Endothelial cell of umbilical vein (primary cell): ENCODE results near the gene RC3H1. TPM values are rescaled to one million over a fixed set of nuclear protein-coding genes. Genes with fewer than 3 reads are reported as not detected.

Source experiments
- BruUV-seq: library from RNA; stranded (reverse); fragments of 400-500 nt; replicated peaks from 2 replicates; lab custom pipeline; 2021; lab: Mats Ljungman, UMichigan
- CTCF ChIA-PET: fragments of 300-600, 350-600 bp; sonication (Branson Sonifier 250); formaldehyde crosslinking; loops from one replicate; lab custom pipeline; 2021; ENCODE audit warnings: antibody characterized with exemption, inconsistent platforms; lab: Charles Lee
- POLR2A ChIA-PET: fragments of 300-600, 350-600 bp; sonication (Branson Sonifier 250); formaldehyde crosslinking; loops from one replicate; lab custom pipeline; 2021; ENCODE audit warnings: antibody characterized with exemption, inconsistent platforms; lab: Charles Lee
- DNase-seq: peaks from one replicate; pipeline ENCODE4 v3.0.0-alpha.2; 2011; ENCODE audit warnings: low read depth, low spot score
- FAIRE-seq: peaks from 2 replicates; lab custom pipeline; 2011; peaks lifted over from hg19 to GRCh38; lab: Jason Lieb, UNC
- H2AFZ ChIP-seq: 2 replicates; pipeline ENCODE4 v1.6.0; 2012; ENCODE audit warnings: low read depth, low read length, control low read depth, inconsistent platforms
- H3K27ac ChIP-seq: 2 replicates; pipeline ENCODE4 v1.5.1; 2011; ENCODE audit warnings: low read depth, mild to moderate bottlenecking, control low read depth, low read length, moderate library complexity; ENCODE audit not compliant: insufficient read depth
- H3K27me3 ChIP-seq, 2 experiments: 2 replicates each; pipeline versions ENCODE4 v1.6.0 to v1.6.1; 2011; ENCODE audit warnings: low read length in 2 of 2, mixed read lengths in 1 of 2; ENCODE audit not compliant: control insufficient read depth in 2 of 2, insufficient read depth in 2 of 2
- H3K36me3 ChIP-seq, 2 experiments: 2 replicates in 1 of 2; 3 replicates in 1 of 2; pipeline ENCODE4 v1.5.1; 2011; ENCODE audit warnings: low read length in 2 of 2, mild to moderate bottlenecking in 1 of 2, moderate library complexity in 1 of 2; ENCODE audit not compliant: control insufficient read depth in 2 of 2, insufficient read depth in 2 of 2; ENCODE audit errors: extremely low read depth in 1 of 2
- H3K4me1 ChIP-seq: 3 replicates; pipeline ENCODE4 v1.5.1; 2011; ENCODE audit warnings: mild to moderate bottlenecking, low read length; ENCODE audit not compliant: control insufficient read depth, insufficient read depth; ENCODE audit errors: extremely low read depth
- H3K4me2 ChIP-seq: 2 replicates; pipeline ENCODE4 v1.6.1; 2011; ENCODE audit warnings: low read length, control low read depth, mixed read lengths; ENCODE audit not compliant: insufficient read depth
- H3K4me3 ChIP-seq, 3 experiments: fragments of 200-600 bp in 1 of 3; sonication (generic), shearing (Covaris generic) in 1 of 3; replicated peaks in 1 of 3; 2 replicates each; pipeline ENCODE4 v1.5.1; 2011 to 2016; ENCODE audit warnings: control low read depth in 3 of 3, low read length in 3 of 3, mild to moderate bottlenecking in 2 of 3, inconsistent platforms in 1 of 3, low read depth in 1 of 3, moderate library complexity in 1 of 3; ENCODE audit not compliant: insufficient read depth in 1 of 3
- H3K79me2 ChIP-seq: 2 replicates; pipeline ENCODE4 v1.6.0; 2012; ENCODE audit warnings: low read length, inconsistent platforms; ENCODE audit not compliant: control insufficient read depth, insufficient read depth
- H3K9ac ChIP-seq: replicated peaks from 2 replicates; pipeline ENCODE3; 2011; ENCODE audit warnings: low read length, control low read depth; ENCODE audit not compliant: insufficient read depth; ENCODE audit errors: extremely low read depth
- H3K9me1 ChIP-seq: replicated peaks from 3 replicates; pipeline ENCODE4 v1.6.0; 2011; ENCODE audit warnings: mild to moderate bottlenecking, low read length; ENCODE audit not compliant: control insufficient read depth, insufficient read depth; ENCODE audit errors: extremely low read depth
- H3K9me3 ChIP-seq: replicated peaks from 2 replicates; pipeline ENCODE4 v1.5.1; 2012; ENCODE audit warnings: low read length, inconsistent platforms; ENCODE audit not compliant: control insufficient read depth, insufficient read depth
- H4K20me1 ChIP-seq: replicated peaks from 2 replicates; pipeline ENCODE3; 2011; ENCODE audit warnings: mild to moderate bottlenecking, low read length; ENCODE audit not compliant: control insufficient read depth, insufficient read depth; ENCODE audit errors: extremely low read depth
- EZH2 ChIP-seq: IDR thresholded peaks from 2 replicates; pipeline ENCODE4 v1.6.1; 2012; ENCODE audit warnings: borderline replicate concordance, low read depth, mild to moderate bottlenecking, moderate library complexity, low read length, inconsistent platforms; ENCODE audit not compliant: severe bottlenecking
- FOS ChIP-seq: IDR thresholded peaks from 2 replicates; pipeline ENCODE4 v1.6.1; 2011; ENCODE audit warnings: mild to moderate bottlenecking, low read length, moderate library complexity, borderline replicate concordance; ENCODE audit not compliant: insufficient read depth
- GATA2 ChIP-seq: IDR thresholded peaks from 2 replicates; pipeline ENCODE4 v1.7.0; 2011; ENCODE audit warnings: low read depth, mild to moderate bottlenecking, moderate library complexity, mixed read lengths, low read length; ENCODE audit not compliant: insufficient read length, insufficient read depth
- JUN ChIP-seq: IDR thresholded peaks from 2 replicates; pipeline ENCODE4 v1.6.1; 2011; ENCODE audit warnings: borderline replicate concordance, low read depth; ENCODE audit not compliant: insufficient read length, insufficient read depth
- MYC ChIP-seq: IDR thresholded peaks from one replicate; pipeline ENCODE4 v1.6.1; 2011; ENCODE audit warnings: mild to moderate bottlenecking, low read depth, low read length
- POLR2A ChIP-seq: IDR thresholded peaks from 2 replicates; pipeline ENCODE4 v1.6.1; 2012; ENCODE audit warnings: low read depth, mild to moderate bottlenecking, control low read depth, low read length
- POLR2AphosphoS5 ChIP-seq: IDR thresholded peaks from 2 replicates; pipeline ENCODE4 v1.6.1; 2012; ENCODE audit warnings: low read depth, mild to moderate bottlenecking, control low read depth, low read length, moderate library complexity; ENCODE audit not compliant: insufficient read depth
- dilution Hi-C: fragments of 300-500 bp; cut with MboI; formaldehyde crosslinking; loops from one replicate; pipeline ENCODE4 v1.15.0; 2019; ENCODE audit warnings: low sequenced_read_pairs; ENCODE audit not compliant: extremely low pct_ligation_motif_present
- intact Hi-C: fragments of 100-400 bp; cut with micrococcal nuclease; formaldehyde crosslinking; loops from one replicate; pipeline ENCODE4 v1.10.0; 2022
- polyA plus RNA-seq, 4 experiments: library from polyadenylated mRNA; depleted of rRNA in 3 of 4; stranded (reverse) in 3 of 4; unstranded in 1 of 4; fragments of >200 nt; gene quantifications; 2 replicates each; pipeline versions ENCODE4 v1.2.1 to v1.2.3, GENCODE V29; 2011 to 2012; ENCODE audit warnings: missing spikeins in 1 of 4
- total RNA-seq: library from RNA; stranded (reverse); gene quantifications from 2 replicates; pipeline ENCODE4 v1.2.3, GENCODE V29; 2021
- TF ChIP-seq, protein P1 (sequence below), 2 donors: IDR thresholded peaks; 1 replicate in 1 of 2; 2 replicates in 1 of 2; pipeline ENCODE4 v1.5.1; 2011; ENCODE audit warnings: low read length in 2 of 2, mild to moderate bottlenecking in 2 of 2, moderate library complexity in 2 of 2, control low read depth in 1 of 2, inconsistent platforms in 1 of 2, low read depth in 1 of 2; ENCODE audit not compliant: insufficient read depth in 1 of 2; ENCODE audit errors: extremely low read depth in 1 of 2
- TF ChIP-seq, protein P2 (sequence below): IDR thresholded peaks from 2 replicates; pipeline ENCODE4 v1.6.1; 2011; ENCODE audit not compliant: insufficient read depth, insufficient read length

The RC3H1 gene
- total and polyA plus RNA-seq, 2 donors (not counting 3 experiments of a cell fraction or from before 2014, with no cell fraction given), result 7.0 to 41.4 TPM

DNA sequence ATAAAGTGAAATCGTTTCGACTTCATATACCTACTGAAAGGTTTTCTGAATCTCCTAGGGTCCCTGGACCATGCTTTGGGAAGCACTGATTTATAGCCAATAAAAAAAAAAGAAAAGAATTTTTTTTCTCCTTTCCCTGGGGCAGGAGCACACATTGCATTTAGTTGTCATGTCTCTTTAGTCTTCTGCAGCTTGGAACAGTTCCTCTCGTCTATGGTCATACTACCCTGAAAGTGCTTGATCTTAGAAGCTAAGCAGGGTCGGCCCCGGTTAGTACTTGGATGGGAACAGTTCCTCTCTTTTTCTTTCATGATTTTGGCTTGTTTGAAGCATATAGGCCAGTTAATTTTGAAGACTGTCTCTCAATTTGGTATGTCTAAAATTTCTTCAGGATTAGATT is 101.3 kb downstream of the RC3H1 start:
- H3K27me3 ChIP-seq, result peaks cover 3 to 4% of the 10 kb centered on the region in 2 experiments
- TF ChIP-seq MYC (no peak), EZH2 (no peak), FOS (no peak), POLR2A (no peak), GATA2 (no peak), POLR2AphosphoS5 (no peak), JUN (no peak)
- TF ChIP-seq, protein P1, sequence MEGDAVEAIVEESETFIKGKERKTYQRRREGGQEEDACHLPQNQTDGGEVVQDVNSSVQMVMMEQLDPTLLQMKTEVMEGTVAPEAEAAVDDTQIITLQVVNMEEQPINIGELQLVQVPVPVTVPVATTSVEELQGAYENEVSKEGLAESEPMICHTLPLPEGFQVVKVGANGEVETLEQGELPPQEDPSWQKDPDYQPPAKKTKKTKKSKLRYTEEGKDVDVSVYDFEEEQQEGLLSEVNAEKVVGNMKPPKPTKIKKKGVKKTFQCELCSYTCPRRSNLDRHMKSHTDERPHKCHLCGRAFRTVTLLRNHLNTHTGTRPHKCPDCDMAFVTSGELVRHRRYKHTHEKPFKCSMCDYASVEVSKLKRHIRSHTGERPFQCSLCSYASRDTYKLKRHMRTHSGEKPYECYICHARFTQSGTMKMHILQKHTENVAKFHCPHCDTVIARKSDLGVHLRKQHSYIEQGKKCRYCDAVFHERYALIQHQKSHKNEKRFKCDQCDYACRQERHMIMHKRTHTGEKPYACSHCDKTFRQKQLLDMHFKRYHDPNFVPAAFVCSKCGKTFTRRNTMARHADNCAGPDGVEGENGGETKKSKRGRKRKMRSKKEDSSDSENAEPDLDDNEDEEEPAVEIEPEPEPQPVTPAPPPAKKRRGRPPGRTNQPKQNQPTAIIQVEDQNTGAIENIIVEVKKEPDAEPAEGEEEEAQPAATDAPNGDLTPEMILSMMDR (IDR thresholded peaks at IDR 0.05; ENCODE audit: extremely low read depth in 1 of 2, insufficient read depth in 1 of 2, low read depth in 1 of 2, low read length in 2 of 2), result no peak
- TF ChIP-seq, protein P2, sequence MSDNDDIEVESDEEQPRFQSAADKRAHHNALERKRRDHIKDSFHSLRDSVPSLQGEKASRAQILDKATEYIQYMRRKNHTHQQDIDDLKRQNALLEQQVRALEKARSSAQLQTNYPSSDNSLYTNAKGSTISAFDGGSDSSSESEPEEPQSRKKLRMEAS, result no peak
- no peak overlapping the region for H3K9ac ChIP-seq
- FAIRE-seq, result no peak
- no peaks in the 10 kb centered on the region for H3K9me3 ChIP-seq
- no peak overlapping the region for H3K27ac ChIP-seq
- no peaks in the 10 kb centered on the region for H3K9me1 ChIP-seq
- intact Hi-C loops, result no loop called here
- no peak for DNase-seq
- POLR2A ChIA-PET, result interaction anchor here (0.7 kb wide), 1 partner anchor 54 kb away, joined by 4 read pairs; no protein-coding TSS in a partner anchor
- no peak overlapping the region for H3K4me3 ChIP-seq
- no peaks in the 10 kb centered on the region for H3K36me3 ChIP-seq
- H4K20me1 ChIP-seq, result no peaks in the 10 kb centered on the region
- no peaks in the 10 kb centered on the region for H3K79me2 ChIP-seq
- CTCF ChIA-PET, result no interaction called here
- dilution Hi-C loops, result no loop called here
- H3K4me2 ChIP-seq, result no peak overlapping the region
- BruUV-seq, result no TSS peak
- no peaks in the 10 kb centered on the region for H3K4me1 ChIP-seq
- no peak overlapping the region for H2AFZ ChIP-seq
